ENCODE results near the gene JAGN1. TPM values are rescaled to one million over a fixed set of nuclear protein-coding genes. Genes with fewer than 3 reads are reported as not detected.

JAGN1 gene
- polyA plus RNA-seq, 1 of the 3 experiments (the other 2 are of a cell fraction): 41.6 TPM

DNA sequence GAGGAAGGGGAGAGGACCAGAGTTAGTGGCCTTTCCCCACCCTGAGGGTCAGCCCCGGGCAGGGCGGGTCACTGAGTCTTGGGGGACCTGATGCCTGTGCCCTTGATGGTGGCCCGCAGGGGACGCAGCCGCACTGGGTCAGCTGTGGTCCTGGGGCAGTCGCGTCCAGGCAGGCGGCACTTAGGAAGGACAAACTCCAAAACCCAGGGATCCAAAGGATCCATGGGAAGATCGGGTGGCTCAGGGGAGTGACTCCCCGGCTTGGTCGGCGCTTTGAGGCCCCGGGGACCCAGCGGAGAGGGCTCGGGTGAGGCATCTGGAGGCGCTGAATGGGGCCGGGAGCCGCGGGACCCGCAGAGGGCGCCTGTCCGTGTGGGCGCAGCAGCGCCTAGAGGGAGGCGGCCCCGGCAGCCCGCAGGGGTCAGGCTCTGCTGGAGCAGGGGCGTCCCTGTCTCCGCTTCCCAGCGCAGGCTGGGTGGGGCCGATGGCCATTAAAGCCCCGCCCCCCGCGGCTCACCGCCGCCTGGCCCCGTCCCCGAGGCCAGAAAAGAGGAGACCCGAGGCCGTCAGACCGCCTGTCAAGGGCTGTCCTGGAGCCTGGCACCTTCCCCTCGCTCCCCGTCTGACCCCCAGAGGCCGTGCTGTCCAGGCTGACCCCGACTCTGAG lies 27.9 kb upstream of the JAGN1 start:
- no peak for TF ChIP-seq SIN3A (IDR thresholded peaks at IDR 0.05; ENCODE audit: borderline replicate concordance, low read depth, low read length)
- Histone ChIP-seq H4K20me1 (ENCODE audit: insufficient read depth) (no peaks in the 10 kb centered on the region), H3K9me3 (no peaks in the 10 kb centered on the region), H3K9me2 (no peaks in the 10 kb centered on the region), H3K9ac (no peak overlapping the region), H3K79me2 (ENCODE audit: insufficient read depth) (no peaks in the 10 kb centered on the region), H3K4me3 (ENCODE audit: low read depth in 2 of 2, low read length in 1 of 2) (no peak overlapping the region), H3K4me2 (no peak overlapping the region), H3K4me1 (ENCODE audit: control insufficient read depth in 1 of 2, insufficient read depth in 2 of 2, low read depth in 1 of 2, low read length in 1 of 2) (peaks cover 5 to 7% of the 10 kb centered on the region in 2 experiments; a peak in 2 of 4 replicates), H3F3A (replicated peaks; ENCODE audit: insufficient read depth) (no peaks in the 10 kb centered on the region), H3K27ac (ENCODE audit: low read depth in 2 of 2, low read length in 1 of 2) (no peak overlapping the region), H3K27me3 (ENCODE audit: insufficient read depth) (no peaks in the 10 kb centered on the region), H2AFZ (ENCODE audit: low read depth) (no peak overlapping the region), H3K36me3 (replicated peaks in 1 of 2; ENCODE audit: control insufficient read depth in 1 of 2, insufficient read depth in 2 of 2, low read length in 1 of 2) (no peaks in the 10 kb centered on the region)
- CTCF ChIA-PET: no interaction called here
- 81% methylated on average over 7 of the region's 45 CpGs for WGBS (ENCODE audit: low lambda C conversion rate)
- DNase-seq: peak; percentile 53
- POLR2A ChIA-PET: no interaction called here

DNA sequence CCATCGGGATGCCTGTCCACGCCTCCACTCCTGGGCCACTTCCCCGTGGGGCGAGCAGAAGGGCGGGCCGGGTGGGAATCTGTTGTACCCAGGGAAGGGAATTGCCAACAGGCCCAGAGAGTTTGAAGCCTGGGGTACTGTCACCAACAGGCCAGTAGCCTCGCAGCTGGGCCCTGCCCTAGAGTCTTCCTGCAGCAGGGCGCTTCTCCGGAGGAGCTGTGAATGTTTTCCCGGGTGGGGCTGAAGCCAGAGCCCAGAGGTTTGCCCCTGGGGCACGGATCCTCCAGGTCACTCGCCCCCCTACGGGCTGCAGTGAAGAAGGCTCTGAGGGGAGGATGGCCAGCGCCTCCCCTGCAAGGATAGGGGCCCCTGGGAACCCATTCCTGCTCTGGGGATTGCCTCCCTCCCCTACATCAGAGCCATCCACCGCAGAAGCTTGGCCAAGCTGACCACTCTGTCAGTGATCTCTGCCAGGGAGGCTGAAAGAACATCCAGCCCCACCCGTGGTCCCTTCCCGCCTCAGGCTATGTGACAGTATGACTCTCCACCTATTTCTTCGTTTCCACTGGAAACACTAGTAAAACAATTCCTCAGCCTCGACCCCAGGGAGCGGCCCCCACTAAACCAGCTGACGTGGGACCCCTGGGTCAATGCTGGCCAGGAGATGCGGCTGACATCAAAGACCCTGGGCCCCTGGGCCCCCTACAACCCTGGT lies 27.2 kb upstream of the JAGN1 start:
- H3K9me3 ChIP-seq: no peaks in the 10 kb centered on the region
- no peaks in the 10 kb centered on the region for H4K20me1 ChIP-seq (ENCODE audit: insufficient read depth)
- 94% methylated on average over 14 of the region's 22 CpGs for WGBS (ENCODE audit: low lambda C conversion rate)
- H3K4me3 ChIP-seq (ENCODE audit: low read depth in 2 of 2, low read length in 1 of 2): no peak overlapping the region
- H3K27me3 ChIP-seq (ENCODE audit: insufficient read depth): no peaks in the 10 kb centered on the region
- no peak for DNase-seq
- H3K36me3 ChIP-seq (replicated peaks in 1 of 2; ENCODE audit: control insufficient read depth in 1 of 2, insufficient read depth in 2 of 2, low read length in 1 of 2): no peaks in the 10 kb centered on the region
- H3F3A ChIP-seq (replicated peaks; ENCODE audit: insufficient read depth): no peaks in the 10 kb centered on the region
- POLR2A ChIA-PET: no interaction called here
- peaks cover 5 to 7% of the 10 kb centered on the region in 2 experiments; a peak in 2 of 4 replicates for H3K4me1 ChIP-seq (ENCODE audit: control insufficient read depth in 1 of 2, insufficient read depth in 2 of 2, low read depth in 1 of 2, low read length in 1 of 2)
- no peaks in the 10 kb centered on the region for H3K9me2 ChIP-seq
- no peak overlapping the region for H3K27ac ChIP-seq (ENCODE audit: low read depth in 2 of 2, low read length in 1 of 2)
- CTCF ChIA-PET: no interaction called here
- H3K4me2 ChIP-seq: no peak overlapping the region
- TF ChIP-seq EZH2phosphoT487 (IDR thresholded peaks at IDR 0.05; ENCODE audit: borderline replicate concordance, low read depth): no peak
- no peak for TF ChIP-seq REST (IDR thresholded peaks at IDR 0.05; ENCODE audit: low read depth, low read length)
- TF ChIP-seq MEF2A (IDR thresholded peaks at IDR 0.05; ENCODE audit: borderline replicate concordance, low read depth): no peak
- no peak for TF ChIP-seq TEAD4 (IDR thresholded peaks at IDR 0.05; ENCODE audit: borderline replicate concordance, insufficient read depth)
- TF ChIP-seq YY1 (IDR thresholded peaks at IDR 0.05; ENCODE audit: low read depth): no peak
- no peak overlapping the region for H3K9ac ChIP-seq
- no peaks in the 10 kb centered on the region for H3K79me2 ChIP-seq (ENCODE audit: insufficient read depth)
- no peak overlapping the region for H2AFZ ChIP-seq (ENCODE audit: low read depth)
